Left renal pelvis (tissue), 4 donors: Measurements from ENCODE around the gene BTBD16. TPM values are rescaled to one million over a fixed set of nuclear protein-coding genes. Genes with fewer than 3 reads are reported as not detected.

Experiments
- DNase-seq, 4 donors: peaks; one replicate each; pipeline ENCODE4 v3.0.0-alpha.2; 2013; ENCODE audit warnings: low read depth in 4 of 4, low spot score in 3 of 4
- polyA plus RNA-seq, 4 donors: library from polyadenylated mRNA; unstranded; fragments of 120-200 nt; gene quantifications; one replicate each; pipeline ENCODE4 v1.2.1, GENCODE V29; 2013; ENCODE audit not compliant: insufficient read length in 4 of 4

The BTBD16 gene
- polyA plus RNA-seq, 4 donors: 0.08 to 2.0 (median 0.88) TPM

DNA sequence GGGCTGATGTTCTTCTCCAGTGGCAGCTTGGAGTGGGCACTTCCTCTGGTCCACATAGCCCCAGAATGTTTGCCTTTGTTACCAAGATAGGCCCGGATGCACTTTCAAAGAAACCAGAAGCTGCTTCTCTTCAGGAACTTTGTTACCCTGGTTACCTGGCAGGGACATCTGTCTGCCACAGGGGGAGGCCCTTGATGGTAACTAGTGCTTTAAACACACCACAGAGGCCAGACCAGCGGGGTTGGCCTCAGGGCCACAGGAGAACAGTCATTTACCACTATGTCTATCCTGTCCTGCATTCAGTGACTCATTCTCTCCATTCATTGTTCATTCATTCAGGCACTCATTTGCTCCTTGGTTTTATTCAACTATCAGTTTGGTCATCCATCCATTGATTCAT lies 91.5 kb downstream of the BTBD16 start:
- DNase-seq: no peak

DNA sequence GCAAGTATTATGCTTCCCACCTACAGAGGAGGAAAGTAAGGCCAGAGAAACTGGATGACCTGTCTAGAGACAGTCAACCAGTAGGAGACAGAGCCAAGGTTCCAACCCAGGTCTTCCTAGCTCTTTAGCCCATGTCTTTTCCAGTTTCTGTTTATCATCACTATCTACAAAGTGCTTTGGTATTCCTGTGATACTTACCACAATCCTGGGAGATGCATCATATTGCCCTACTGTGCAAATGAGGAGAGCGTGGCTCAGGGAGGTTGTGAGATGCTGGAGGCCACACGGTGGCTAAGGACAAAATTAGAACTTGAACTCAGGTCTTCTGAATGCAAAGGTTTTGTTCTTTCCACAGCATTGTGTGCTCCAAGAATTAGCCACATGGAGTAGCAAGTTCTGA lies 92.2 kb downstream of the BTBD16 start:
- DNase-seq: no peak

DNA sequence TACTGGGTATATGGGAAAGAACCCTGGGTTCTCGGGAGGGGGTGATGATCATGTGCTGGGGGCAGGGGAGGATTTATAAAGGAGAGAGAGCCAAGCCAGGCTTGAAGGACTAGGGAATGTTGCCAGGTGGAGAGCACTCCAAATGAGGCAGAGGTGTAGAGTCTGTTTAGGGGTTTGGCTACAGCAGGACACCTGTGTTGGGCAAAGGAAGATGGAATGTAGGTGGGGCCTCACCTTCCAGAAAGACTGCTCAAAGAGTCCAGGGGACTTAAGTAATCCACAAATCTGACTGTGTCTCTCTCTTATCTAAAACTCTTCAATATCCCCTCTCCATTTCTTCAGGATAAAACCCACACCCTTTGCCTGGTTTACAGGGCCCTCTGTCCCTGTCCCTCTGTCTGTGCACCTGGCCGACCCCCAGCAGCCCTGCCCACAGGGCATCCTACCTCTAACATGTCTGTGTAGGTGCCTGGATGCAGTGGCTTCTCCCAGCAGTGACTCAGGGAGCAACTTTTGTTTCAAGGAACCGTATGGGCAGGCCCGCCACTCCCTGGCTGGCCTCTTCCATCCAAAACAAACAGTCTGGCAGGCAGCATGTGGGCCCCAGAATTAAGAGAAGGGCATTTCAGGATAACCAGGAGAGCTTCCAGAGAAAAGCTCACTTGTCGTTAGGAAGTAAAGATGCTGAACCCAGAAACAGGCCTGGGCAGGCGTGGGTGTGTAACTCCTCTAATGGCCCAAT lies 92.8 kb downstream of the BTBD16 start:
- DNase-seq: no peak

DNA sequence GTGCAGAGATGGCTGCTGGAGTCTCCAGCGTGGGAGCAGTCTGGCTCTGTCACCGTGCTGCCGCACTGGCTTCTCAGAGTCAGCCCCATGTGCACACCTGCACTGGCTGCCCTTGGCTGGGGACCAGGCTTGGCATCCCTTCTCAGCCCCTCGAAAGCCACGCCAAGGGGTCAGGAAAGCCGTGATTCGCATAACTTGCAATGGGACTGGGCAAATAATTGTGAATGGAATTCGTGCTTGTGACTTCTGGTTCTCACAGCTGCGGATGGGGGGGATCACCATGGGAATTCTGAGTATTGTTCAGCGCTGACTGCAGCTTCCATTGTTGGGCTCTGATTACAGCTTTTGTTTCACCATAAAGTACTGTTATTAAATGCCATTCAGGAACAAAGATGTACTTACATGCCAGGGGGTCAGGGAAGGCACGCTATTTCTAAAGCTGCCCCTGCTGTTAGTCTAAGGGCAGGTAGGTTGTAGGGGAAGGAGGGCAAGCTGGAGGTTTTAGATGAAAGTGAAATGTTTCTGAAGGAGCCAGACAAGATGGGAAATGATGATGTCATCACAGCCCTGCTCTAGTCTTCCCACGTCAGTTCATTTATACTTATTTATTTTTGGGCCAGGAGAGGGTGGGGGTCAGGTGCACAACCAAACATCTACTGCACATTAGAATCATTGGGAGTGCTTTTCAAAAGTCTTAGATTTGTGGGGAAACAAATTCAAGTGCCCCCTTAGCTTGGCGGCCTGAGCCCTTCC lies 97.6 kb downstream of the BTBD16 start:
- no peak for DNase-seq

DNA sequence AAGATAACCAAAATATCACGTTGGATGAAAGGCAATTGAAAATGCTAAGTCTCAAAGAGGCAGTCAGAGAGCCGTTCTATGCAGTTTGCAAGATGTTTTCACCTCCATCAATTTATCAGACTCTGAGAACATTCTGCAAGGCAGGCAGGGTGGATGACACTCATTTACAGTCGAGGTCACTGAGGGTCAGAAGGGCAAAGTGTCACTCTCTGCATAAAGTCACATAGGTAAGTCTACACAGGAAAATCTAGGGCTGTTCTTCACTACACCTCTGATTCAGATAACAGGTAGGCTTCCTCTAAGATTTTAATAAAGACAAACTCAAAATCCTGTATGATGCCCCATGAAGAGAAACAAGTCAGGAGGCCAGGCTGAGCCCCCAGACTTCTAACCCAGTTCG lies 102.0 kb downstream of the BTBD16 start:
- DNase-seq: no peak

DNA sequence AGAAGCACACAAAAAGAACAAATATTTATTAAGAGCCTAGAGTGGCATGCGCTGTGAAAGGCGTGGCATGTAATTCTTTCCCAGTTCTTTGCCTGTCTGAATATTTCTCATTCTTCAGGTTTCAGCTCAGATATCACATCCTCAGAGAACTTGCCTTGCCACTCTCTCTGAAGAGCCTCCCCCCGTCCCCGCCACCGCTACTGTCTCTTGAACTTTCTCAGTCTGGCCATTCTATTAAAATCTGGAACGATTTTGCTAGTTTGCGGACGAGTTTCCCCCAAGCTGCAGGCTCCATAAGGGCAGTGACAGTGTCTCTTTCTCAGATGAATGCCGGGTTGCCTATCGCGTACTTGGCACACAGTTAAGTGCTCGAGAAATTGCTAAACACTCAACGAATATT lies 102.6 kb downstream of the BTBD16 start:
- peak in 1 of 4 donors; percentile 27 for DNase-seq

DNA sequence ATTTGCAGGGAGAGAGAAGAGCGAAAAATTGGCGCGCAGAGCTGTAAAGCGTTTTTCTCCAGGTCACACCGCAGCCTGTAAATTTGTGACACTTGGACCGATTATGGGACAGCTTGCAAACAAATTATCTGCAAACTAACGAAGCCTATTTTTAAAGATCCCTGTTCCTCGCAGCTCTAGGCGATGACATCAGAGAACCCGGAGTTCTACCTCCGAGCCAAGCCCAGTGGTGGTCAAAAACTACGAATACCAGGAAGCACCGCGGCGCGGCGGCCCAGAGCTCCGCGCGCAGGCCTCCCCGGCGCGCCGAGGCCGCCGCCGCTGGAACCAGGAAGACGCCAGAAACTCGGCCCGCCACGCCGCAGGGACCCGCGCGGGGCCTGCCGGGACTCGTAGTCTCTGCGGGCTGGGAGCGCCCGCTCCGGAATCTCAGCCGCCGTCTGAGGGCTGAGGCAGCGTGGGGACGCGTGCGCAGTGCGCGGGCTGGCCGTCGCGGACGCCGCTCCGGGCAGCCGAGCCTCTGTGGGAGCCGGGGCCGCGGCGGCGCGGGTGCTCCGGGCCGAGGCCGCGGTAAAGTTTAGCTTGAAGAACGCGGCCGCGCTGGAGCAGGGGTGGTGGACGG lies 103.3 kb downstream of the BTBD16 start, which contains the start of gene PLEKHA1:
TSS of gene PLEKHA1 (plus strand) at position 472 of the 622 bp plus-strand sequence. CDS start 18,493 bp downstream, outside the sequence.
- DNase-seq: peak; percentile 79 to 87 (median 86)

DNA sequence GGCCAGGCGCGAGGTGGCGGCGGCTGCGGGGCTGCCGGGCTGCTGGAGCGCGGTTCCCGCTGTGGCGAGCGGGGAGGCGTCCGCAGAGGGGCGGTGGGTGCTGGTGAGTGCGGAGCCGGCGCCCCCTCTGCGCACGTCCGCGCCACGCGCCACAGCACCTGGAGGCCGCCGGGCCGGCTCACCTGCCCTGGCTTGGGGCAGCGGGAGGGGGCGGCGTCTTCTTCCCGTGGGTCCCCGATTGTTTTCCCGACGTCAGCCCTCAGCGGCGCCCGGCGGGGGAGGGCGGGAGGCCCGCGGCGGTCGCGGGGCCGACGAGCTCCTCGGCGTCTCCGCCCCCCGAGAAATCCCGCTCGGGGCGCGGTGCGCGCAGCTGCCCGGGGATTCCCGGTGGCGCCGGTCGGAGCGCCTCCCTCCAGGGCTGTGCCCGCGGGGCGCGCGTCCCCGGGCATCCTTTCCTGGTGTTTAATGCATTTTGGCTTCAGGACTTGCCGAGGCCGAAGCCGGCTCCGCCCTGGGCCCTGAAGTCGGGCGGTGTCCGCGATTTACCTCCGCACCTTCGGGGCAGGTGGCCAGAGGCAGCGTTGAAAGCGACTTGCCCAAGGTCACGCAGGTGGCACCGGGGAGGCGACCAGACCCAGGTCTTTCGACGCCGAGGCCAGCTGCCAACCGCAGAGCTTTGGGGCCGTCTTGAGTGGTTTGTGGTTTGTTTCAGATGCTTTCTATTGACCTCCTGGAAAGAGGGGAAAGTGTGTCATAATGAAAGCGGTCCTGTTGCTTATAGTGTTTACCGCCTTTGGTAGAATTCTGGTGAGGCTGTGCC lies 104.0 kb downstream of the BTBD16 start:
- peak; percentile 27 to 31 (median 29) for DNase-seq

DNA sequence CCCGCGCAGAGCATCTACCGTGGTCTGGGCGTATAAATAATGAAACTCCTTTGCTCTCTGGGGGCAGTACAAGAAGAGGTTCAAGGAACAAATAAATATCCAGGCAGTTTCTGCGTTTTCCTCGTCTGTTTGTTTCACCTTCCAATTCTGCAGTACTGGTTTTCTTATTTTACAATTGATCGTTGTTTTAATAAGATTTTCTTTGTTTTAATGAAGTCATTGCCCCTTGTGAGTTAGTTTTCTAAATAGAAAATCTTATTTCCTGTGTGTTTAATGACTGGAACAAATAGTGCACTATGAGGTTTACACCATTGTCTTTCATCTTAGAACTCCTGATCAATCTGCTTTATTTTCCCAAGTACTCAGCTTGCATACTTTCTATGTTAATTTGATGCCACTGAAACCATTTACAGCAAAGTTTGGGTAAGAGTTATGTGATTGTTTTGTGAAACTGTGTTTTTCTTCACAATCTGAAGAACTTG lies 104.6 kb downstream of the BTBD16 start:
- DNase-seq: peak in 1 of 4 donors; percentile 23

DNA sequence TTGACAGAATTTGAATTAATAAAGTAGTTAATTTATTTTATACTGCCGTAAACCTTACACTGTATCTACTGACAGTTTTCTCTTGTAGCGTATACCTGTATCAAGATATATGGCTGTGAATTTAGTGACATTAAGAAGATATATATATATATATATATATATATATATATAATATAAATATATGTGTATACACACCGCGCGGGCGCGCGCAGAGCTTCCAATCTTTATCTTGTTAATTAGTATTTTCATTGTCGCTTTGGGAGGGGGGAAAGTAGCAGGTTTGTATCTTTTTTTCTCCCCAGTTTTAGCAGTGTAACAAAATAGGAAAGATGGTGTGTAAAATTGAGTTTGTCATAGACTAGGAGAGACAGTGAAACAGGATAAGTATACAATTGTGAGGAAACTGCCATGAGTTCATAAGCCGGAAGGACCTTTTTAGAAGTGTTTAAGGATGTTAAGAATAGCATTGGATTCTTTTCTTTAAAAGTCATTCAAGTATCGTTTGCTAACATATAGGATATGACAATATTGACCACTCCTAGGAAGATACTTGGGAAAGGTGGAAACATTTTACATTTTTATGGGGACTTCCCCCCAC lies 105.4 kb downstream of the BTBD16 start:
- no peak for DNase-seq

DNA sequence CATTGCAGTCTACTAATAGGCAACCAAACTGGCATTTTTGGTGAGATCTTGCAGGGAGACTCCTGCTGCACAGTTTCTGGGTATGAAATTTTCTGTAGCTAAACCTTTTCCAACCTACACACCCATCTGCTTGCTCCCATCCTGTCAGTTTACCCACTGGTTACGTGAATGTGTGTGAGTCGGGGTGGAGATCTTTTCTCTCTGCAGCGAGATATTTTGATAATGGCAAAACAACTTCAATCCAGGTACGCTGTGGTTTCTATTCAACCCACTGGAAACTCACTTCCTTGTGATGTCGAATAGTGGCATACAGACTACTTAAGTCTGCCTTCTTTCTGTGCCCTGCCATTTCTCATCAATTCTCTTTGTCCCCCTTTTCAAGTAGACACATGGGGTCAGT lies 107.9 kb downstream of the BTBD16 start:
- DNase-seq: no peak

DNA sequence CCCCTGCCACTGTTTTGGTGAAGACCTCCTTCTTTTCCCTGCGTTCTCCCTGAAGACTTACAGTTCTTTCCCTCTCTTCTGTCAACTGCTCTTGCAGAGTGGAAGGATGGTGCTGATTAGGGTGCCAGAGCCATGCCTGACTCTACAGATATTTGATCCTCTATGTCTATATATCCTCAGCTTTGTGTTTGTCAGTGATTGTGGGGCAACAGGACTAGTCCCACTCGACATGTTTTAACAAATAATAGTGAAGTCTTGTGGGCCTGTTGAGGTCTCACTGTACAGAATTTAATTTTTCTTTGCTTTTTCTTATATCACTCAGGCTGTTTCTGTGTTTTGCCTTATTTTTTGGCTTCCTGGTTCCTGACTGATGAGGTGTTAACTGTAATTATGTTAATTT lies 108.4 kb downstream of the BTBD16 start:
- DNase-seq: no peak

DNA sequence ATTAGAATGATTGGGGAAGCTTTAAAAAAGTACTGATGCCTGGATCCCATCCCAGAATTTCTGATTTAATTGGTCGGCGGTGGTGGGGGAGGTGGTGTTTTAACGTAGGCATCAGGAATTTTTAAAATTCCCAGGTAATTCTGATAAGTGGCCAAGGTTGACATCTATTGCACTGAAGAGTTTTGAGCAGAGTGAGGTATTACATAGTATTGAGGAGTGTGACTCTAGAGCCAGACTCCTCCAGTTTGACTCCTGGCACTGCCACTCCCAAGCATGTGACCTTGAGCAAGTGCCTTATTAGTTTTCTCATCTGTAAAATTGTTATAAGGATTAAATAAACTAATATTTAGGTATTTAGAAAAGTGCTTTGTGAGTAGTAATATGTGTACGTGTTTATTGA lies 109.6 kb downstream of the BTBD16 start:
- DNase-seq: no peak

DNA sequence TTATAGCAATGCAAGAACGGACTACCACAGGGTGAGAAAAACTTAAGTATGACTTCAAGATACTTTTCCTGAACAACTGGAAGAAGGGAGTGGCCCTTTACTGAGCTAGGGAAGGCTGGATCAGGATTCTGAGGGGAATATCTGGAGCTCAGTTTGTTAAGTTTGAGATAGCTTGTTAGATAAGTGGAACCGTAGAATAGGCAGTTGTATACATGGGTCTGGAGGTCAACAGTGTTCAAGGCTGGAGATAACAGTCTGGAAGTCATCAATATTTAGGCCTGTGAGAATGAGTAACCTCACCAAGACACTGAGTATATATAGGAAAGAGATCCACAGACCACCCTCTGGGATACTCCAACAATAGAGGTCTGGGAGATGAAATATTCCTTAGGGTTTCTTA lies 110.6 kb downstream of the BTBD16 start:
- DNase-seq: no peak

DNA sequence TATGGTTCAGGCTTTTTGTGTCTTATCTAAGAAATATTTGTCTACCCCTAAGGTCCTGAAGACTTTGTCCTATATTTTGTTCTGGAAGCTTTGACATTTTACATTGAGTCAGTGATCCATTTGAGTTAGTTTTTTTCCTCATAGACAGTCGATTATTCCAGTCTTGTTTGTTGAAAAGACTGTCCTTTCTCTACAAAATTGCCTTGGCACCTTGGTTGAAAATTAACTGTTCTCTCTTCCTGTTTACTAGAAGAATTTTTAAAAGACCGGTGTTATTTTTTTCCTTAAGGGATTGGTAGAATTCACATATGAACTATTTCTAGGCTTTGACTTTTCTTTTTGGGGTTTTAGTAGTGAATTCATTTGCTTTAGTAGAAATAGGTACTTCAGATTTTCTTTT lies 115.4 kb downstream of the BTBD16 start:
- no peak for DNase-seq

DNA sequence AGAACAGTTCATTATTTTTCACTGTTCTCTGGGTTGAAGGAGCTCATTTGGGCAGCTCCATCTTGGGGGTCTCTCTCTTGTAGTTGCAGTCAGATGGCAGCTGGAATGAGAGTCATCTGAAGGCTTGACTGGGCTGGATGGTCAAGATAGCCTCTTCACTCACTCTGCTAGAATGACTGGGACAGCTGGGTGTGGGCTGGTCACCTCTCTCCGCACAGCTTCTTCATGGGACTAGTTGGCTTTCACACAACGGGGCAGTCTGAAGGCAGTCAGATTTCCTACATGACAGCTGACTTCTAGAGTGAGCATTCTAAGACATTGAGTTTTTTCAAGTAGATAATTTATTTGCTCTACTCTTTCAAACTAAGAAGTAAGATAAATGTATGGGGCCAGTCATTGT lies 116.5 kb downstream of the BTBD16 start:
- no peak for DNase-seq
